NCI-H526 (cell line): ENCODE data around the gene NDUFA7.
"Not testable (repeated sequence)": the region's sequence is repeated elsewhere in the genome, so short reads cannot be mapped to it uniquely, and the experiment has no call there.

Source experiments
- DNase-seq, 2 experiments: peaks; one replicate each; lab custom pipeline; 2025; lab: John Stamatoyannopoulos, UW

The NDUFA7 gene

DNA sequence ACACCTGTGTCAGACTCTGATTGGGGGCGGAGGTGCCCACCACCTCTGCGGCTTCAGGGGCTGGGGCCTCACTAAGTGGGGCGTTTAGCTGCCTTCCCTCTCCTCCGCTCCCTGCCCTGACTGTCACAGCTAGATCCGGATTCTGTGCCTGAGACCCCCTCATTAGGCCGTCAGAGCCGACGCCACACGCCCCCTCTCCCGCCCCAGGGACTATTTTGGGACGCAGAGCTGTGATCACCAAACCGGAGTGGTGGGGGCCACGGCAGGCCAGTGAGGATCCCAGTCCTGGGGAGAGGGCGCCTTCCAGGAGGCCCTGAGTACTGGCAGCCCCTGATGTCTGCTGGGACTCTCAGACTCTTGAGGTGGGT lies 21.1 kb upstream of the NDUFA7 start:
- no peak for DNase-seq

GRCh38 chr19:8341504-8341903 lies 20.3 kb upstream of the NDUFA7 start:
- not testable (repeated sequence) for DNase-seq

DNA sequence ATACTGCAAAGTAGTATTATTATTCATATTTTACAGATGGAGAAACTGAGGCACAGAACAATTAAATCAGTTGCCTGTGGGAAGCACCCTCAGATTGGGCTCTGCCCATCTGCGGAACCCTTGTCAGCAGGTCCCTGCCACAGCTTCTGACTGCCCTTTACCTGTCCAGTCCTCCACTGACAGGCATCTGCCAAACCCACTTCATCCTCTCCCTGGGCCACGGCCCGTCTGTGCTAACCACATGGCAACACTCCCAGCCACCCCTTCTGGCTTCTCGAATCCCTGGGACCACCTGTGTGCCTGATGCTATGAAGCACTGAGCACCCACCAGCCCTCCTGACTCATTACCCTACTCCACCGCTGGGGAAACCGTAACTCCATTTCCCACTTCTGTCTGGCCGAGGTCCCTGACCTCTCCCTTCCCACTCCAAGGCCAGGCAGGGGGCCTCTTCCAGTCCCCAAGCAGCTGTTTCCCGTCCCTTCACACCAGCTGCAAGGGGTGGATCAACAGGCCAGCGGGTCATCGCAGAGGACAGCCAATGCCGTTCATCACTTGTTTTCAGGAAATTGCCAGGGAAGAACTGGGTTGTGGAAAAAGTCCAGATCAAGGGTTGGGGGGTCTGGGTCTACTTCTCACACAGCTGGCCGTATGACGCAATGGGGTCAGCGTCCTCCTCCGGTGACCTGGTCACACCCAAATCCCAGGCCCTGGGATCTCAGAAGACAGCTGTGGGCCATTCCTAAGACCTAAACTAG lies 19.3 kb upstream of the NDUFA7 start:
- no peak for DNase-seq

- no peak for DNase-seq
Observed at GRCh38 chr19:8338835-8339234, 17.7 kb upstream of the NDUFA7 start.

GRCh38 chr19:8337728-8338127 lies 16.6 kb upstream of the NDUFA7 start:
- DNase-seq: peak in 1 of 2 experiments; percentile 20

DNA sequence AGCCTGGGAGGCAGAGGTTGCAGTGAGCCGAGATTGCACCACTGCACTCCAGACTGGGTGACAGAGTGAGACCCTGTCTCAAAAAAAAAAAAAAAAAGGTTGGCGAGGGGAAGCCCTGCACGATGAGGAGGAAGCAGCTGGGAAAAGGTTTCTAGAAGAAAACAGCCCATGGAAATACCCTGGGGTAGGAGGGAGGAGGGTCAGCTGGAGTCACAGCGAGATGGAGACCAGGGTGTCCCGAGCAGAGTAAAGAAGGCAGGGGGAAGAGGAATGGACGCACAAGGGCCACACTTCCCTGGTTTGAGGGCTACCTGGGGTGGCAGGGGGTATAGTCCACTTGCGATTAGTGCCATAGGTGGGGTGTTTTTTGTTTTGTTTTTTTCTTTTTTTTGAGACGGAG lies 15.5 kb upstream of the NDUFA7 start:
- no peak for DNase-seq

- DNase-seq: peak in 1 of 2 experiments; percentile 26
Observed at GRCh38 chr19:8336072-8336569, 14.9 kb upstream of the NDUFA7 start.

DNA sequence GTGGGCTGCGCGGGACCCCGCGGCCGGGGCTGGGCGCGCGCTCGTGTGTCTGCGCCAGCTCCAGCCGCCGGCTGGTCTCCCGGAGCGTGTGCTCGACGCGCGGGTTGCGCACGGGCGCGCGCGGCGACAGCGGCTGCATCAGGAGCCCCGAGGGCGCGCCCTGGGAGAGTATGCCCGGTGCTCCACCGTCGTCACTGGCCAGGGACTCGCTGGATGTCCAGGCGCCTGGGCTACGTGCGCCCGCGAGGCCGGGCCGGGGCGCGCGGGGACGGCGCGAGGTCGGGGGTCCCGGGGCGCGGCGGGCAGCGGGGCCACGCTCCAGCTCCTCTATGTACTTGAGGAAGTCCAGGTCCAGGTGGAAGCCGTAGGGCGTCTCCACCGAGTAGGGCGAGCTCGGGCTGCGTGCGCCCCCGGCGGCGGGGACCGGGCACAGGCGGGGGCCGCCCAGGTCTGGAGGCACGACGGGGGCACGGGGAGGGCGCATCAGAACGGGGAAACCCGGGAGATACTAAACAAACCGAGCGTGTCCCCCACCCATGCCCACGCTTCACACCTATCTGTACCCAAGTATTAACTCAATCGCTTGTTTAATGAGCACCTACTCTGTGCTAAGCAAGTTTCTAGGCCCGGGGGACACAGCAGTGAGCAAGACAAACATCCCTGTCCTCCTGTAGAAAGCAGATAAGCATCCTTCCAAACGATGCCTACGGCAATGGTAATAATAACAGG lies 14.3 kb upstream of the NDUFA7 start:
- DNase-seq: peak in 1 of 2 experiments; percentile 55

DNA sequence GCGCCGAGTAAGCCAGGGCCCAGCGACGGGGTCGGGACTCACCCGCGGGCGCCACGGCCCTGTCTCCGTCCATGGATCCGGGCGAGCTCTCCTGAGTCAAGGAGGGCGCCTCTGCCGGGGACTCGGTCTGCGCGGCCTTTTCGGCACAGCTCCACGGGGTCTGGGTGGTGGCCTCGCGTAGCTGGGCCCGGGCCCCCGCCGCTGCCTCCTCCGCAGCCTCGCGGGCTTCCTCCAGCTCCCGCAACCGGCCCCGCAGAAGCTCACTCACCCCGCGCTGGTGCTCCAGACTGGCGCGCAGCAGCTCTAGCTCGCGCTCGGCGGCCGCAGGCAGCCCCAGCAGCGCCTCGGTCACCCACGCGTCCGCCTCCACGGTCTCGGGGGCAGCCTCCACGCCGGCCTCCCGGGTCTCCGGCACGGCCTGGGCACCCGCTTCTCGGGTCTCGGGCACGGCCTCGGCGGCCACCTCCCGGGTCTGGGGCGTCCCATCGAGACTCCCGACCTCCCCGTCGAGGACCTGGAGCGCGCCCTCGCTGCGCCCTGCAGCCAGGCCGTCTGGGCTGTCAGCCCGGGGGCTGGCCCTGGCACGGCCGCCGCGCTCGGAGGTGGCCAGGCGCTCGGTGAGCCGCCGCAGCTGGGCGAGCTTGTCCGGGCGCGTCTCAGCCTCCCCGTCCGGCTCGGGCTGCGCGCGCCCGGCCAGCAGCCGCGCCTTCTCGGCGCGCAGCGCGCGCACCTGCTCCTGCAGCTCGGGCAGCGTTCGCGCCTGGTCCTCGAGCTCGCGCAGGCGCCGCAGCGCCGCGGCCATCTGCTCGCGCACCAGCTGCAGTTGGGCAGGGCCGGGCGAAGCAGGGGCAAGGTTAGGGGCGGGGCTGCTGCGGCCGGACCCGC lies 13.5 kb upstream of the NDUFA7 start:
- DNase-seq: peak in 1 of 2 experiments; percentile 88

DNA sequence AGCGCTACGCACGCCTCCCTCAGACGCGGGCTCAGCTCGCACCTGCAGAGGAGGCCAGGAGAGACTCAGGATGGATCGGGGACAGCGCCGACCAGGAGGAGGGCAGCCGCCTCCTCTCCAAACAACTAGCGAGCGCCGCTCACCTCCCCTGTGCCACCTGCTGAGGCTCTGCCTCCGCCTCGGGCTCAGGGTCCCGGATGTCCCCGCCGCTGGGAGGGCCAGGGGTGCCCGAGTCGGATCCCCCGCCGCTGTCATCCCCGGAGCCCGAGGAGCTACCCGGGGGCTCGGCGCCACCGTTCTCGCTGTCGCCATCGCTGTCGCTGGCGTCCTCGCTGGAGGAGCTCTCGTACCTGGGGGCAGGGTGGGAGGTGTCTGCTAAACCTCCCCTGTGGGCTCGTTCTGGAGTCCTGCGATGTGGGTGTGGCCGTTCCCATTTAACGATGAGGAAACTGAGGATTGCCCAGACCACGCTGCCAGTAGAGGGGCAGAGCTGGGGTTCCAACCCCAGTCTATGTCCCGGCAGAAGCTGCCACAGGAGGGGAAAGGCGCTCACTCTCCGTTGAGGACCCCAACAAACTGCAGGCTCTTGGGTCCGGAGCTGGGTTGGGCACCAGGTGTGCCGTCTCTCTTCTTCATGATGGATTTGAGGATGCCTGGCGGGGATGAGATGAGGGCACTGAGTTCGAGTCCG lies 12.7 kb upstream of the NDUFA7 start:
- DNase-seq: peak in 1 of 2 experiments; percentile 68

DNA sequence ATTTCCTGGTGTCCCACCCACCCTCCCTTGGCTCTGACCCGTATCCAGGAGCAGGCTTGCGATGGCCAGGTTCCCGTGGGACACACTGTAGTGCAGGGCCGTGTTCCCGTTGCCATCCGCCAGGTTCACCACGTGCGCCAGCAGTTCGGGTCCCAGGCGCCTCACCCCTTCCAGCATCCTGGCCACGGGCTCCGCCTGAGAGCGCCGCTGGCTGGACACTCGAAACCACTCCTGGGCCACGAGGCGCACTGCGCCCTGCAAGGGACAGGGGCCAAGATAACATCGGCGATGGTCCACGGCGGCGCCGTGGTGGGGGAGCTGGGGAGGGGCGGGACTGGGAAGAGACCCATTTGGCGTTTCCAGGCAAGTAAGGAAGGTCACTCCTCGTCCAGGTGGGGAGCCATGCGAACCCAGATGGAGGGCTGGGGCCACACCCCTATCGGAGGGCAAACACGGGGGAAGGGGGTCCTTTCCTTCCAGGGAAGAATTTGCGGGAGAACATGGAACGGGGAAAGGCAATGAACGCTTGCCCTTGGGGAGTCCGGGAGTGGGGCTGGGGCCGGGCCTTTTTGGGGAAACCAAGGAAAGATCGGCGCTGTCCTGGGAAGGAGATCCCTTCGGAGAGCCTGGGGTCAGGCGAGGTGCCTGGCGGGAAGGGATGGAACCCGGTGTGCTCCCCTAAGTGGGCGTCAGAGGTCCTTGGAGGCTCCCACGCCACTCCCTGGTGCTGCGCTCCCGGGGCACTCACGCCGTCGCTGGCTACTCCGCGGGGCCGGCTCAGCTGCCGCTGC lies 12.0 kb upstream of the NDUFA7 start:
- DNase-seq: peak in 1 of 2 experiments; percentile 21

DNA sequence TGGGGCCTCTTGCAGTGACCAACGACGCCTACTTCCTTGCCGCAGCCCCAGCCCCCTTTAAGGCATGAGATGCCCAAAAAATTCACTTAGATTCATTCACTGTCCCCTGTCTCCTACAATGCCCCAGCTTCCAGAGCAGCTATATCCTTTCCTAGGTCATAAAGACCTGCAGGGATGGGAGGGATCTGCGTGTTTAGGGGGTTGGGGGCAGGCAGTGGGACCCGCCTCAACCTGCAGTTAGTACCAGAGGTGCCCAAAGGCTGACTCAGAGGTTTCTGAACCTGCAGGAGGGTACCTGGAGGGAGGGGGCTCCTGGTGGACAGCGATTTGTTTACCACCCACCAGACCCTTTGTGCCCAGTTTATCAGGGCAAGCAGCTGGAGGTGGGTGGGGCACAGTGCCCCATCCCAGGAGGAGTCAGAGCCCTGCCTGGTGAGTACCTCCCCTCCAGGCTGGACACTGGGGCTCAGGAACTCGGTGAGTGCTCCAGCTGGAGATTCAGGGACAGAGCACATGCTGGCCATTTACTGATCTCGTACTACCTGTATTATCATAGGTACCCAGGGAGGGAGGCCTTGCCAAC lies 10.2 kb upstream of the NDUFA7 start:
- DNase-seq: no peak

GRCh38 chr19:8329996-8330395 lies 8.8 kb upstream of the NDUFA7 start:
- no peak for DNase-seq

- DNase-seq: no peak
Observed at GRCh38 chr19:8325454-8325853, 4.3 kb upstream of the NDUFA7 start.

DNA sequence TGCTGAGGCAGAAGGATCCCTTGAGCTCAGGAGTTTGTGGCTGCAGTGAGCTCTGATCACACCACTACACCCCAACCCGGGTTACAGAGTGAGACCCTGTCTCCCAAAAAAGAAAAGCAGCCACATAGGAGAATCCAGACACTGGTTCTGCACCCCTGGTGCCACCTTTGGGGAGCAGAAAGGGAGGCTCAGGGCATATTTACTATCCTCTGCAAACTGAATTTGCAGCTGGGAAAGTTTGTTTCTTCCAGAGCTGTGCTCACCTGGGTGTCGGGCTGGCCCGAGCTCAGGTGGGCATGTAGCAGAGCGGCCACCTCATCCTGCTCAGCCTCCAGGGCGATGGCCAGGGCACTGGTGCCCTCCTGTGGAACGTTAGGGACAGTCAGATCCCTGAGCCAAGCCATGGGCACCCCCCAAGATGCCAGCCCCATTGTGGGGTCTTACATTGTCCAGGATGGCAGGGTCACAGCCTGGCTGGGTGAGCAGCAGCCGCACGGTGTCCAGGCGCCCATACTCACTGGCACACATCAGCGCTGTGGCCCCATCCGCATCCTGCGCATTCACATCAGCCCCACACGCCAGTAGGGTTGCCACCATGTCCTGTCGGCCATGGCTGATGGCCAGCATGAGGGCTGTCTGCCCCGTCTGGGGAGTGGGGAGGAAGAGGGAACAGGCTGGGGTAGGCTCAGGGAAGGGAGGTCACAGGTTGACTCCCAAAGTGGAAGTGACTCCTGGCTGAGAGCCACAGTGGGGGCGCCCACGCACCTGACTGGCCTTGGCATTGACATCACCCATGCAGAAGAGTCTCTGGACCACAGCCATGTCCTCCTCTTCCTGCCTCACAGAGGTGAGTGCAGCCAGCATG lies 3.2 kb upstream of the NDUFA7 start:
- no peak for DNase-seq

DNA sequence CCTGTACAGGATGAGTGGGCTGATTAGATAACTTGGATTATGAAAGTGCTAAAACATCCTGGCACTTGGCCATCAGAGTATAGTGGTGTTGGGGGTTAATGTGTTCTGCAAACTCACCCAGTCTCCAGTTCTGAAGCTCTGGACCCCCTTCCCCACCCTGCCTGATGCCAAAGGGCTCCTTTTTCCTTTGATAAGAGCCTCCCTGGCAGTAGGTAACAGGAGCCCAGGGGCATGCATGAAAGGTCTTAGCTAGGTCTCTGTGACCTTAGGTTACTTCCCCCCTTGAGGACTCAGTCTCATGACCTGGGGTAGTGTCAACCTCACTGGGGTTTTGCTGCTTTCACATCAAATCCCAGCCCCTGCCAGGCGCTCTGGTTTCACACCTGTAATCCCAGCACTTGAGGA lies 2.6 kb upstream of the NDUFA7 start:
- DNase-seq: no peak

DNA sequence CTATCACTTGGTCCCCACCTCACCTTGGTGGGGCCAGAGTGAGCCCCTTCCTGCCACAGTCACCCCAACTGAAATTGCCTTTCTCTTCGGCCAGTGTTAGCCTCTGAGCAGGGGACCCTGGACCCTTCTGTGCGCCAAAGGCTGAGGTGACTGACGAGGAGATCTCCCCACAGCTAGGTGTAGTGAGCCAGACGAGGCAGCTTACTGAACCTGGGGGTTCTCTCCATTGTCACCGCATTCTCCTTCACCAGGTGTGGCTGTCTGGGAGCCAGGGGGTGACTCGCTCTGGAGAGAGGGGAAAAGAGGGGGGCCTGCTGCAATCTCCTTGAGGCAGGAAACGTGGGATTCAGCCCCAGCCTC lies 1.4 kb upstream of the NDUFA7 start:
- DNase-seq: no peak

DNA sequence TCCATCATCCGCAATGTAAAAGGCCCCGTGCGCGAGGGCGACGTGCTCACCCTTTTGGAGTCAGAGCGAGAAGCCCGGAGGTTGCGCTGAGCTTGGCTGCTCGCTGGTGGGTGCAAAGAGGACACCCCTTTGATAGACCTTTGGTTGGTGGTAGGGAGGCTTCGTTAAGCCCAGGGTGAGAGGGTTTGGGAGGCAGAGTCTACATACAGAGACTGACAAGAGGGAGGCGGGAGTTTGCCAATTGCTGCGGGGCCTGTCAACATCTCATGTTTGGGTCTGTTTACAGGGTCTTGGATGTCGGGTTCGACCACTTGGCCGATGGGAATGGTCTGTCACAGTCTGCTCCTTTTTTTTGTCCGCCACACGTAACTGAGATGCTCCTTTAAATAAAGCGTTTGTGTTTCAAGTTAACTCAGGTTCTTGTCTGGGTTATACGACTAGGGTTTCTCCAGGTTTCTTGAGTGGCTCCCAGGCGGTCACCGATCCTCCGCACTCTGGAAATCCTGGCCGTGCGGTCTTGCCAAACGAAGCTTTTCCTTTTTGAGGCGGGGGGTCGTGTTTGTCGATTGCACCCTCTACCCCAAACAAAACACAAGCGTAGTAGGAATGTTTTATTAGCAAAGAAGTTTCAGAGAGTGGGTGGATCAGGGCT lies 937 bp upstream of the NDUFA7 start:
- DNase-seq: no peak

DNA sequence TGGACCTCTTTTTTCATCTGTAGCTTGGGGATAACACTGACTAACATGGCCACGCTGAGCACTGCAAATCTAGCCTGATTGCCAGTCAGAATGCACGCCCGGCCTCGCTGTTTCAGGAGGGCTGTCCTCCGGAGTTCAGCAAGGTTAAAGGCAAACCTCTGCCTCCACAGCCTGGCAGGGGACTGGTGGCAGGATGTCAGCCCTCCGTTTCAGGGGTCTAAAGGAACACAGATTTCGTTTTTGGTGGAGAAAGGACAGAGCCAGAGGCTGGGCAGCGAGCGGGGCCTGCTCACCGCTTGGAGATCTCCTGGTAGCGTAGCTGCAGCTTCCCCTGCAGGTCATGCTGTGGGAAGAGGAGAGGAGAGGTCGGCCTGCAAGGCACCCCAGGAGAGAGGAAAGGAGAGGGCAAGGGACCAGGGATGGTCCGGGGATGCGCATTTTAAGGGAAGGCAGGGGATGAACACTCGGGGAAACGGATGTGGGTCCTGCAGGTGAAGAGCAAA lies 560 bp downstream of the NDUFA7 start:
- DNase-seq: no peak
